ENCODE results near the gene ZNF736. TPM values are rescaled to one million over a fixed set of nuclear protein-coding genes. Genes with fewer than 3 reads are reported as not detected.
"Not testable (repeated sequence)": the region's sequence is repeated elsewhere in the genome, so short reads cannot be mapped to it uniquely, and the experiment has no call there.

The ZNF736 gene
- total RNA-seq, 2 donors from 2014 or later, result 22.8 to 23.7 TPM

GRCh38 chr7:64320547-64321513 lies 7.1 kb downstream of the ZNF736 start:
- no peak overlapping the region for H3K4me3 Mint-ChIP-seq
- H3K27me3 Mint-ChIP-seq, result no peaks in the 10 kb centered on the region
- no peaks in the 10 kb centered on the region for H3K9me3 Mint-ChIP-seq
- H3K36me3 Mint-ChIP-seq (ENCODE audit: low read depth), result peaks cover 64% of the 10 kb centered on the region
- no peak overlapping the region for H3K27ac Mint-ChIP-seq
- ATAC-seq (replicated peaks), result no peak
- no peaks in the 10 kb centered on the region for H3K4me1 Mint-ChIP-seq

- not testable (repeated sequence) for H3K27ac Mint-ChIP-seq; H3K4me3 Mint-ChIP-seq; H3K27me3 Mint-ChIP-seq; H3K4me1 Mint-ChIP-seq; ATAC-seq (replicated peaks)
- Mint-ChIP-seq H3K9me3 (peaks cover 10% of the 10 kb centered on the region), H3K36me3 (ENCODE audit: low read depth) (peaks cover 77% of the 10 kb centered on the region)
These were observed 10.4 kb downstream of the ZNF736 start for GRCh38 chr7:64324166-64324565.

GRCh38 chr7:64348713-64349210 lies 35.0 kb downstream of the ZNF736 start:
- Mint-ChIP-seq H3K36me3 (ENCODE audit: low read depth) (peaks cover 70% of the 10 kb centered on the region), H3K9me3 (peaks cover 45% of the 10 kb centered on the region)
- H3K27ac Mint-ChIP-seq; H3K4me3 Mint-ChIP-seq; H3K27me3 Mint-ChIP-seq; H3K4me1 Mint-ChIP-seq; ATAC-seq (replicated peaks): not testable (repeated sequence)

- no peak overlapping the region for H3K27ac Mint-ChIP-seq
- H3K27me3 Mint-ChIP-seq, result no peaks in the 10 kb centered on the region
- H3K36me3 Mint-ChIP-seq (ENCODE audit: low read depth), result peaks cover 7% of the 10 kb centered on the region
- H3K4me1 Mint-ChIP-seq, result no peaks in the 10 kb centered on the region
- ATAC-seq (replicated peaks), result no peak
- no peak overlapping the region for H3K4me3 Mint-ChIP-seq
- H3K9me3 Mint-ChIP-seq, result peaks cover 34% of the 10 kb centered on the region
These were observed 45.8 kb downstream of the ZNF736 start for GRCh38 chr7:64359543-64359942.

- Mint-ChIP-seq H3K4me3 (no peak overlapping the region), H3K36me3 (ENCODE audit: low read depth) (no peaks in the 10 kb centered on the region), H3K27me3 (no peaks in the 10 kb centered on the region), H3K9me3 (peaks cover 47% of the 10 kb centered on the region), H3K4me1 (no peaks in the 10 kb centered on the region), H3K27ac (no peak overlapping the region)
- no peak for ATAC-seq (replicated peaks)
These were observed 57.4 kb downstream of the ZNF736 start for GRCh38 chr7:64371116-64371515.

GRCh38 chr7:64373017-64373416 lies 59.3 kb downstream of the ZNF736 start:
- no peaks in the 10 kb centered on the region for H3K27me3 Mint-ChIP-seq
- no peaks in the 10 kb centered on the region for H3K36me3 Mint-ChIP-seq (ENCODE audit: low read depth)
- no peak for ATAC-seq (replicated peaks)
- H3K4me3 Mint-ChIP-seq, result no peak overlapping the region
- no peak overlapping the region for H3K27ac Mint-ChIP-seq
- H3K4me1 Mint-ChIP-seq, result no peaks in the 10 kb centered on the region
- peaks cover 43% of the 10 kb centered on the region for H3K9me3 Mint-ChIP-seq

- no peaks in the 10 kb centered on the region for H3K27me3 Mint-ChIP-seq
- H3K27ac Mint-ChIP-seq, result no peak overlapping the region
- no peaks in the 10 kb centered on the region for H3K4me1 Mint-ChIP-seq
- peak; percentile 28 for ATAC-seq (replicated peaks)
- H3K36me3 Mint-ChIP-seq (ENCODE audit: low read depth), result no peaks in the 10 kb centered on the region
- H3K9me3 Mint-ChIP-seq, result peaks cover 5% of the 10 kb centered on the region
- H3K4me3 Mint-ChIP-seq, result no peak overlapping the region
These were observed 86.6 kb downstream of the ZNF736 start for GRCh38 chr7:64400401-64400800.

Other genes starting within 250 kb of the ZNF736 start
- not detected for gene ZNF735, start 106.8 kb upstream of the ZNF736 start, total RNA-seq
- not detected for gene ZNF679, start 85.5 kb upstream of the ZNF736 start, total RNA-seq
- gene ZNF680, start 249.1 kb downstream of the ZNF736 start, total RNA-seq, result 10 to 100 TPM; 12.1 to 21.5 TPM